D721Med (cell line): ENCODE results near the gene GLP1R.

ENCODE experiments used
- DNase-seq: peaks from one replicate; pipeline ENCODE4 v3.0.0; 2011; ENCODE audit warnings: low spot score; ENCODE audit not compliant: insufficient read length
- FAIRE-seq: peaks from 2 replicates; lab custom pipeline; 2011; peaks lifted over from hg19 to GRCh38; lab: Jason Lieb, UNC
- TF ChIP-seq, protein P1 (sequence below): IDR thresholded peaks from 2 replicates; pipeline ENCODE4 v1.5.1; 2012; ENCODE audit warnings: mild to moderate bottlenecking, control low read depth; ENCODE audit not compliant: insufficient read depth; ENCODE audit errors: missing control alignments

The GLP1R gene

DNA sequence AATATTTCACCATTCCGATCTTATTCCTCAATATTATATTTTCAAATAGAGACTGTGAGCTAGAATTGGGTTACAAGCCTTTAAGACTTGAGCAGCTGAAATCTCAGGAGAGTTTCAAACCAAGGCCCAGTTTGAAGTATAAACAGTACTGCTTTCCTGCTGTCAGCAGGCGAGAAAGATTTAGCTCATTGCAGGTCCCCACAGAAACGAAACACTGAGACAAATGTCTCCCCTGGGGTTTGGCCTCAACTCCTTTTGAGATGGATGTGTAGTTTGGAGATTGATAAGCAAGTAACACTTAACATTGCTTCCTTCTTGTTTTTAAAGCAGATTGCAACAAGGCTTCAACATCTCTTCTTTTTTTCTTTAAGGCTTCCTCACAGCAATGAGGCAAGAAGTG is 22.4 kb upstream of the GLP1R start:
- no peak for FAIRE-seq
- DNase-seq = no peak
- TF ChIP-seq, protein P1, sequence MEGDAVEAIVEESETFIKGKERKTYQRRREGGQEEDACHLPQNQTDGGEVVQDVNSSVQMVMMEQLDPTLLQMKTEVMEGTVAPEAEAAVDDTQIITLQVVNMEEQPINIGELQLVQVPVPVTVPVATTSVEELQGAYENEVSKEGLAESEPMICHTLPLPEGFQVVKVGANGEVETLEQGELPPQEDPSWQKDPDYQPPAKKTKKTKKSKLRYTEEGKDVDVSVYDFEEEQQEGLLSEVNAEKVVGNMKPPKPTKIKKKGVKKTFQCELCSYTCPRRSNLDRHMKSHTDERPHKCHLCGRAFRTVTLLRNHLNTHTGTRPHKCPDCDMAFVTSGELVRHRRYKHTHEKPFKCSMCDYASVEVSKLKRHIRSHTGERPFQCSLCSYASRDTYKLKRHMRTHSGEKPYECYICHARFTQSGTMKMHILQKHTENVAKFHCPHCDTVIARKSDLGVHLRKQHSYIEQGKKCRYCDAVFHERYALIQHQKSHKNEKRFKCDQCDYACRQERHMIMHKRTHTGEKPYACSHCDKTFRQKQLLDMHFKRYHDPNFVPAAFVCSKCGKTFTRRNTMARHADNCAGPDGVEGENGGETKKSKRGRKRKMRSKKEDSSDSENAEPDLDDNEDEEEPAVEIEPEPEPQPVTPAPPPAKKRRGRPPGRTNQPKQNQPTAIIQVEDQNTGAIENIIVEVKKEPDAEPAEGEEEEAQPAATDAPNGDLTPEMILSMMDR = no peak

DNA sequence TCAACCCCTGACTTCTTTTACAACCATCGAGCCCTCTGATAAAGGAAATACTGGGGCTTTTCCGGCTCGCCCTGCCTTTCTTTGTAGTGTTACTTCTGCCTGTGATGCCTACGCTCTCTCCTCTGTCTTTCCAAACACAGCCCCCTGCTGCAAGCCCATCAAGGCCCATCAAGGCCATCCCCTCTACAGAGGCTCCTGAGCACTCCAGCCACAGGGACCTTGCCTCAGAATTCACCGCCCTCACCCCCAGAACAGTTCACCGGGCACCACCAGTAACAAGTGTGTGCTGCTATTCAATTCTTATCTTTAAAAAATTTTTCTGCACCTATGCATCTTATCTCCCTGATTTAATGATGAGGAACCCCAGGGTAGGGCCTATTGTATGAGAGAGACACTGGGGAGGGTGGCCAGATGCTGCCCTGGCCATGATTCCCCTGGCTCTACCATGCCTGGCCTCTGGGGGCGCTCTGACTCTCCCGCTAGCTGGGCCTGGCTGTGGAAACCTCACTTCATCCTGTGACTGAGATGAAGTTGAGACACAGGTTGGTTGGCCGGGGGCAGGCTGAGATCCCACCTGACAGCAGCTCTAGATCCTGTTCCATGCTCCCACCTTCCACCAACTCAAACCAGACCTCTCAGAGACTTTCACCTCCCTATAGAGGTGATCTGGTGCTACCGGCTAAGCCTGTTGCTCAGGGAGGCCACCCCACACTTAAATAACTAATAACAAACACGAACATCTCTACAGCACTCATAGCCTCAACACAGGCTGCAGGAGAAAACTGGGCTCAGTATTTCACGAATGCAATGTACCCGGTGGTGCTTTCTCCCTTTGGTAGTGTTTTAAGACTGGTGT is 19.2 kb upstream of the GLP1R start:
- FAIRE-seq = no peak
- DNase-seq = no peak
- TF ChIP-seq, protein P1 = peak; percentile 66

DNA sequence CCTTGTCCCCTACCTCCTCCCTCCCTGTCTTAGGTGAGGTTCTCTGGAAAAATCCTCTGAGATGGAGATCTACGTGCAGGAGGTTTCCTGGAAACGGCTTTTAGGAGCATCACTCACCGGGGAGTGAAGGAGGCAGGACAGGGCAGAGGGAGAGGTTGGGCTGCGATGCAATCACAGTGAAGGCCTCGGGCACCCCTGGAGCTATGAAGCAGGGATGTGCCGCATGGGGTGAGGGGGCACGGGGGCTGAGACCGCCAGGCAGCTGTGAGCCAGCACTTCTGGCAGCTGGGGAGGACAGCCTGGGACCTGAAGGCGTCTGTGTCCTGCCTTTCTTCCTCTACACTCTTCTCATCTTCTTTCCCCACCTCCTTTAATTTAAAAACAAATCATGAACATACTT is 12.9 kb upstream of the GLP1R start:
- DNase-seq = no peak
- FAIRE-seq = no peak
- TF ChIP-seq, protein P1 = no peak

DNA sequence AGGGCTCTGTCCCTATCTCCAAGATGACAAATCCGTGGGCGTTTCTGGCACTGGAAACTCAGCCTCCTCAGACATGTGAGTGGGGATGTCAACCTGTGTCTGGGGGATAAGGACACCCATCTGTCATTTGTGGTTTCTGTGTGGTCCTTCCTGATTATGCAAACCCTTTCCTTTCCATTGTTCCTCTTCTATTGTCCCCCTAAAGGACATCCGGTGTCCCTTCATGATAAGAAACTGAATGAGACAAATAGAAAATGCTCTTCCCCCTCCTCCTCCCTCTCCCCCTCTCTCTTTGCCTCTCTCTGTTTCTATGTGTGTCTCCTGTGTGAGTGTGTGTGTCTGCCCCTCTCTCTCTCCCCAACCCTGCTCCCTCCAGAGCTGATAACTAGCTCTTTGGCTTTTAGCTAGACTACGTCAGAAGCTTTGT is 11.5 kb upstream of the GLP1R start:
- DNase-seq (no peak), FAIRE-seq (no peak)
- TF ChIP-seq, protein P1 = no peak

DNA sequence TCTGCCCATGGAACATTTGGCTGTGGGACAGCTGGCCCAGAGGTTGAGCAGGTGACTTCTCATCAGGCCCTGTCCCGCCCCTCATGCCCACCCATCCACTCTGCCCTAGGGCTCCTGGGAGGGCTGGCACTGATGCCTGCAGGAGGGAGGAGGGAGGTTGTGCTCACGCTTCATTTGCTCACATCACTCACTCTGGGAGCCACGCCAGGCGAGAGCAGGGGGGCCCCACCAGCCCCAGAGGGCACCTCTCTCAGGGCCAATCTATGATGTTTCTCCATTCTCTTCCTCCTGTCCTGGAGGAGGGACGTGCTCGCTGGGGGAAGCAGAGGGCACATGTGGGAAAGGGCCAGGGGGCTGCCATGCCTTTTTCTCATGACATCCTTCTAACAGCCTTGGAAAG is 10.9 kb upstream of the GLP1R start:
- TF ChIP-seq, protein P1 = no peak
- FAIRE-seq (no peak), DNase-seq (no peak)

DNA sequence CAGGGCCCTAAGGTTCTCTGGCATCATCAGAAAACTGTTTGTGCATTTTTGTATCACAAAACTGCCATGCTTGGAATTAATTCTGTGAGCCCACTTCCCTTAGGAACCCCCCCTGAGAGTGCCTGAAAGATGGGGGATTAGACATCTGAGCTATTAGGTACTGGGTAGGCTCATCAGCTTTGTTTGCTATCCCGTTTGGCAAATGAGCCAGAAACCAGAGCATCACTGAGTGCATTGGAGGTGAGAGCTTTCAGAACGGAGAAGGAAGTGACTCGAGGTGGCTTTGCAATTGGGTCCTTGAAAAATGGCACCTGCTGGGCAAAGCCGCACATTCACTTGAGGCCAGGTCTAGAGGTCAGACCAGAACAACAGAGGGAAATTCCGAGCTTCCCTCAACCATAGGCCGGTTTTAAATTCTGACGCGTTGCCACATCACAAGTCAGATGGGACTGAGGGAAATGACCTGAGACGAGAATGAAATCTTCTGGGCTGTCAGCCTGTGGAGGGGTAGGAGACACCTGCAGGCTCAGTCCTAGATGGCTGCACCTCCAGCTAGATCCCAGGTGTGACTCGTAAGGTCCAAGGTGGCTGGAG is 8.4 kb upstream of the GLP1R start:
- no peak for FAIRE-seq

More for the DNA sequence above, 8.4 kb upstream of the GLP1R start:
- no peak for DNase-seq
- TF ChIP-seq, protein P1 = no peak
